Activated naive CD8-positive, alpha-beta T cell treated with anti-CD3 and anti-CD28 coated beads, Interleukin-2, amount 50 U/mL, for 24 hours (primary cell): ENCODE results near the gene KCNB1.

ENCODE experiments used
- ATAC-seq: fragments of 150-1000 bp; cut with Tn5 transposase; one replicate; pipeline ENCODE4 v1.10.0; 2021
- DNase-seq: peaks from one replicate; pipeline ENCODE4 v3.0.0; 2021
- H3K27ac Mint-ChIP-seq: one replicate; pipeline ENCODE4 v1.8.0; 2021; ENCODE audit warnings: mild to moderate bottlenecking, mixed read lengths
- H3K27me3 Mint-ChIP-seq: one replicate; pipeline ENCODE4 v1.8.0; 2021; ENCODE audit warnings: mixed read lengths
- H3K36me3 Mint-ChIP-seq: one replicate; pipeline ENCODE4 v1.8.0; 2021; ENCODE audit warnings: low read depth, mixed read lengths
- H3K4me1 Mint-ChIP-seq: one replicate; pipeline ENCODE4 v1.8.0; 2021; ENCODE audit warnings: mixed read lengths
- H3K4me3 Mint-ChIP-seq: one replicate; pipeline ENCODE4 v1.8.0; 2021; ENCODE audit warnings: mild to moderate bottlenecking, moderate library complexity, mixed read lengths
- H3K9me3 Mint-ChIP-seq: one replicate; pipeline ENCODE4 v1.8.0; 2021; ENCODE audit warnings: mixed read lengths

KCNB1 gene

GRCh38 chr20:49409302-49409974, 73.0 kb downstream of the KCNB1 start:
- no peaks in the 10 kb centered on the region for H3K4me1 Mint-ChIP-seq
- H3K9me3 Mint-ChIP-seq, result no peaks in the 10 kb centered on the region
- H3K36me3 Mint-ChIP-seq, result no peaks in the 10 kb centered on the region
- peaks cover 21% of the 10 kb centered on the region for H3K27me3 Mint-ChIP-seq
- H3K27ac Mint-ChIP-seq, result no peak overlapping the region
- ATAC-seq (no peak), DNase-seq (no peak)
- no peak overlapping the region for H3K4me3 Mint-ChIP-seq

GRCh38 chr20:49408509-49409104, 73.9 kb downstream of the KCNB1 start:
- no peaks in the 10 kb centered on the region for H3K4me1 Mint-ChIP-seq
- H3K36me3 Mint-ChIP-seq, result no peaks in the 10 kb centered on the region
- DNase-seq, result no peak
- H3K27ac Mint-ChIP-seq, result no peak overlapping the region
- H3K9me3 Mint-ChIP-seq, result no peaks in the 10 kb centered on the region
- peaks cover 20% of the 10 kb centered on the region for H3K27me3 Mint-ChIP-seq
- H3K4me3 Mint-ChIP-seq, result no peak overlapping the region
- ATAC-seq, result no peak

GRCh38 chr20:49406666-49407065, 75.8 kb downstream of the KCNB1 start:
- Mint-ChIP-seq H3K27me3 (peaks cover 14% of the 10 kb centered on the region), H3K36me3 (no peaks in the 10 kb centered on the region), H3K4me1 (no peaks in the 10 kb centered on the region), H3K27ac (no peak overlapping the region), H3K4me3 (no peak overlapping the region), H3K9me3 (no peaks in the 10 kb centered on the region)
- no peak for DNase-seq
- ATAC-seq, result no peak

- H3K9me3 Mint-ChIP-seq, result no peaks in the 10 kb centered on the region
- DNase-seq (no peak), ATAC-seq (no peak)
- H3K27me3 Mint-ChIP-seq, result peaks cover 14% of the 10 kb centered on the region
- no peaks in the 10 kb centered on the region for H3K4me1 Mint-ChIP-seq
- H3K36me3 Mint-ChIP-seq, result no peaks in the 10 kb centered on the region
- no peak overlapping the region for H3K27ac Mint-ChIP-seq
- H3K4me3 Mint-ChIP-seq, result no peak overlapping the region
Measured at GRCh38 chr20:49405696-49406095, 76.8 kb downstream of the KCNB1 start.

GRCh38 chr20:49405062-49405683, 77.3 kb downstream of the KCNB1 start:
- H3K4me1 Mint-ChIP-seq, result no peaks in the 10 kb centered on the region
- H3K36me3 Mint-ChIP-seq, result no peaks in the 10 kb centered on the region
- DNase-seq (no peak), ATAC-seq (no peak)
- peaks cover 14% of the 10 kb centered on the region for H3K27me3 Mint-ChIP-seq
- H3K9me3 Mint-ChIP-seq, result no peaks in the 10 kb centered on the region
- no peak overlapping the region for H3K27ac Mint-ChIP-seq
- H3K4me3 Mint-ChIP-seq, result no peak overlapping the region

GRCh38 chr20:49404461-49404860, 78.0 kb downstream of the KCNB1 start:
- no peaks in the 10 kb centered on the region for H3K36me3 Mint-ChIP-seq
- ATAC-seq, result no peak
- no peaks in the 10 kb centered on the region for H3K4me1 Mint-ChIP-seq
- H3K27me3 Mint-ChIP-seq, result peaks cover 14% of the 10 kb centered on the region
- no peaks in the 10 kb centered on the region for H3K9me3 Mint-ChIP-seq
- H3K4me3 Mint-ChIP-seq, result no peak overlapping the region
- H3K27ac Mint-ChIP-seq, result no peak overlapping the region
- no peak for DNase-seq

- ATAC-seq, result no peak
- H3K36me3 Mint-ChIP-seq, result no peaks in the 10 kb centered on the region
- no peaks in the 10 kb centered on the region for H3K4me1 Mint-ChIP-seq
- no peak overlapping the region for H3K27ac Mint-ChIP-seq
- peaks cover 14% of the 10 kb centered on the region for H3K27me3 Mint-ChIP-seq
- H3K4me3 Mint-ChIP-seq, result no peak overlapping the region
- DNase-seq, result no peak
- H3K9me3 Mint-ChIP-seq, result no peaks in the 10 kb centered on the region
Measured at GRCh38 chr20:49403911-49404310, 78.6 kb downstream of the KCNB1 start.

GRCh38 chr20:49403012-49403411, 79.5 kb downstream of the KCNB1 start:
- Mint-ChIP-seq H3K27ac (no peak overlapping the region), H3K4me3 (no peak overlapping the region), H3K27me3 (peaks cover 14% of the 10 kb centered on the region), H3K4me1 (no peaks in the 10 kb centered on the region), H3K9me3 (no peaks in the 10 kb centered on the region), H3K36me3 (no peaks in the 10 kb centered on the region)
- DNase-seq (no peak), ATAC-seq (no peak)

- no peak overlapping the region for H3K4me3 Mint-ChIP-seq
Measured at GRCh38 chr20:49400904-49401303, 81.6 kb downstream of the KCNB1 start.

GRCh38 chr20:49400410-49400809, 82.1 kb downstream of the KCNB1 start:
- ATAC-seq (no peak), DNase-seq (no peak)
- Mint-ChIP-seq H3K9me3 (no peaks in the 10 kb centered on the region), H3K27ac (no peak overlapping the region), H3K4me1 (no peaks in the 10 kb centered on the region), H3K4me3 (no peak overlapping the region), H3K27me3 (peaks cover 14% of the 10 kb centered on the region), H3K36me3 (no peaks in the 10 kb centered on the region)

More at GRCh38 chr20:49400904-49401303, 81.6 kb downstream of the KCNB1 start:
- no peaks in the 10 kb centered on the region for H3K36me3 Mint-ChIP-seq
- no peak overlapping the region for H3K27ac Mint-ChIP-seq
- peaks cover 11% of the 10 kb centered on the region for H3K27me3 Mint-ChIP-seq
- no peaks in the 10 kb centered on the region for H3K4me1 Mint-ChIP-seq
- no peak for ATAC-seq
- H3K9me3 Mint-ChIP-seq, result no peaks in the 10 kb centered on the region
- no peak for DNase-seq

- Mint-ChIP-seq H3K27me3 (peaks cover 11% of the 10 kb centered on the region), H3K9me3 (no peaks in the 10 kb centered on the region), H3K4me1 (no peaks in the 10 kb centered on the region)
Measured at GRCh38 chr20:49399329-49399728, 83.1 kb downstream of the KCNB1 start.

GRCh38 chr20:49398401-49399144, 83.9 kb downstream of the KCNB1 start:
- peaks cover 10% of the 10 kb centered on the region for H3K27me3 Mint-ChIP-seq
- no peaks in the 10 kb centered on the region for H3K36me3 Mint-ChIP-seq
- H3K4me1 Mint-ChIP-seq, result no peaks in the 10 kb centered on the region
- no peak for ATAC-seq
- no peak overlapping the region for H3K27ac Mint-ChIP-seq
- no peak for DNase-seq
- no peak overlapping the region for H3K4me3 Mint-ChIP-seq
- H3K9me3 Mint-ChIP-seq, result no peaks in the 10 kb centered on the region

More at GRCh38 chr20:49399329-49399728, 83.1 kb downstream of the KCNB1 start:
- no peak overlapping the region for H3K4me3 Mint-ChIP-seq
- H3K36me3 Mint-ChIP-seq, result no peaks in the 10 kb centered on the region
- ATAC-seq (no peak), DNase-seq (no peak)
- no peak overlapping the region for H3K27ac Mint-ChIP-seq

- ATAC-seq (peak; percentile 57), DNase-seq (no peak)
- Mint-ChIP-seq H3K9me3 (no peaks in the 10 kb centered on the region), H3K27me3 (peaks cover 12% of the 10 kb centered on the region), H3K4me1 (no peaks in the 10 kb centered on the region), H3K36me3 (no peaks in the 10 kb centered on the region), H3K27ac (no peak overlapping the region), H3K4me3 (no peak overlapping the region)
Measured at GRCh38 chr20:49397525-49397924, 84.9 kb downstream of the KCNB1 start.

- H3K27me3 Mint-ChIP-seq, result peaks cover 21% of the 10 kb centered on the region
- no peaks in the 10 kb centered on the region for H3K36me3 Mint-ChIP-seq
- no peak overlapping the region for H3K27ac Mint-ChIP-seq
- DNase-seq (no peak), ATAC-seq (no peak)
- H3K9me3 Mint-ChIP-seq, result no peaks in the 10 kb centered on the region
- no peak overlapping the region for H3K4me3 Mint-ChIP-seq
- no peaks in the 10 kb centered on the region for H3K4me1 Mint-ChIP-seq
Measured at GRCh38 chr20:49396230-49396629, 86.2 kb downstream of the KCNB1 start.

- no peak for DNase-seq
- Mint-ChIP-seq H3K4me3 (no peak overlapping the region), H3K9me3 (no peaks in the 10 kb centered on the region), H3K36me3 (no peaks in the 10 kb centered on the region), H3K4me1 (no peaks in the 10 kb centered on the region), H3K27me3 (peaks cover 21% of the 10 kb centered on the region), H3K27ac (no peak overlapping the region)
- no peak for ATAC-seq
Measured at GRCh38 chr20:49395659-49396058, 86.8 kb downstream of the KCNB1 start.
